GM12878 (cell line): ENCODE data around the gene PRKCQ. TPM values are rescaled to one million over a fixed set of nuclear protein-coding genes. Genes with fewer than 3 reads are reported as not detected.

Experiments used
- ATAC-seq: fragments of 200-7000 bp; cut with Tn5 transposase; 3 replicates; pipeline ENCODE4 v1.9.1; 2020; ENCODE audit warnings: mild to moderate bottlenecking, moderate library complexity
- BruUV-seq: library from RNA; stranded (reverse); fragments of 400-500 nt; replicated peaks from 2 replicates; lab custom pipeline; 2021; lab: Mats Ljungman, UMichigan
- CTCF ChIA-PET: fragments of 300-600 bp; sonication (Branson Sonifier 250); formaldehyde crosslinking; extraction: SDS; loops from one replicate; lab custom pipeline; 2021; ENCODE audit warnings: inconsistent platforms; lab: Yijun Ruan, JAX
- POLR2A ChIA-PET: fragments of 350-600 bp; formaldehyde crosslinking; extraction: SDS; loops from one replicate; lab custom pipeline; 2021; ENCODE audit warnings: inconsistent platforms; lab: Charles Lee
- RAD21 ChIA-PET: fragments of 300-600 bp; sonication (Branson Sonifier 250); formaldehyde crosslinking; loops from one replicate; lab custom pipeline; 2023; ENCODE audit warnings: antibody characterized with exemption; ENCODE audit not compliant: unreplicated experiment; lab: Charles Lee
- SMC1A ChIA-PET: fragments of 300-600 bp; sonication (Branson Sonifier 250); formaldehyde crosslinking; loops from one replicate; lab custom pipeline; 2023; ENCODE audit not compliant: unreplicated experiment, uncharacterized antibody; lab: Charles Lee
- DNase-seq: peaks from one replicate; pipeline ENCODE4 v3.0.0-alpha.2; 2011; ENCODE audit warnings: low read depth, low spot score
- FAIRE-seq: peaks from 3 replicates; lab custom pipeline; 2011; peaks lifted over from hg19 to GRCh38; lab: Jason Lieb, UNC
- H2AFZ ChIP-seq: 2 replicates; pipeline ENCODE4 v1.6.0; 2011; ENCODE audit warnings: low read depth, low read length, control low read depth; ENCODE audit not compliant: control insufficient read depth
- H3K27ac ChIP-seq: 2 replicates; pipeline ENCODE4 v1.5.1; 2011; ENCODE audit warnings: control low read depth; ENCODE audit not compliant: control insufficient read depth, insufficient read depth
- H3K27me3 ChIP-seq, 2 experiments: replicated peaks in 1 of 2; 2 replicates each; pipeline versions ENCODE4 v1.6.0 to v1.6.1; 2011; ENCODE audit warnings: low read length in 1 of 2; ENCODE audit not compliant: control insufficient read depth in 2 of 2, insufficient read depth in 2 of 2
- H3K36me3 ChIP-seq, 2 experiments: 2 replicates each; pipeline ENCODE4 v1.5.1; 2011; ENCODE audit warnings: low read length in 1 of 2; ENCODE audit not compliant: control insufficient read depth in 2 of 2, insufficient read depth in 2 of 2
- H3K4me1 ChIP-seq: 2 replicates; pipeline ENCODE4 v1.6.1; 2011; ENCODE audit warnings: mild to moderate bottlenecking, low read length, moderate library complexity, mixed read lengths; ENCODE audit not compliant: control insufficient read depth, insufficient read depth
- H3K4me2 ChIP-seq: 2 replicates; pipeline ENCODE4 v1.6.0; 2011; ENCODE audit warnings: control low read depth; ENCODE audit not compliant: control insufficient read depth, insufficient read depth
- H3K4me3 ChIP-seq: fragments of 200-600 bp; sonication (generic); 2 replicates; pipeline ENCODE4 v1.5.1; 2016
- H3K79me2 ChIP-seq: 2 replicates; pipeline ENCODE4 v1.6.0; 2011; ENCODE audit warnings: low read length; ENCODE audit not compliant: control insufficient read depth, insufficient read depth
- H3K9ac ChIP-seq: 2 replicates; pipeline ENCODE4 v1.8.0; 2011; ENCODE audit warnings: low read length, control low read depth, mixed read lengths; ENCODE audit not compliant: control insufficient read depth, insufficient read depth
- H3K9me3 ChIP-seq: replicated peaks from 3 replicates; pipeline ENCODE4 v1.5.1; 2011; ENCODE audit warnings: mild to moderate bottlenecking, low read length; ENCODE audit not compliant: control insufficient read depth, insufficient read depth
- H4K20me1 ChIP-seq: 2 replicates; pipeline ENCODE4 v1.6.0; 2011; ENCODE audit not compliant: control insufficient read depth, insufficient read depth
- BMI1 ChIP-seq: fragments of 450-650 bp; IDR thresholded peaks from 2 replicates; pipeline ENCODE4 v1.6.1; 2016; ENCODE audit warnings: mild to moderate bottlenecking, moderate library complexity, borderline replicate concordance
- GABPA ChIP-seq: IDR thresholded peaks from 2 replicates; pipeline ENCODE4 v1.6.1; 2014; ENCODE audit warnings: antibody characterized with exemption, low read depth, mild to moderate bottlenecking, inconsistent platforms
- MTA3 ChIP-seq: IDR thresholded peaks from 2 replicates; pipeline ENCODE4 v1.6.1; 2012; ENCODE audit warnings: low read length, inconsistent platforms, borderline replicate concordance
- MYC ChIP-seq: IDR thresholded peaks from 2 replicates; pipeline ENCODE4 v1.6.1; 2011; ENCODE audit warnings: mild to moderate bottlenecking, low read length, moderate library complexity, inconsistent platforms; ENCODE audit not compliant: insufficient read depth, insufficient replicate concordance, insufficient read length, severe bottlenecking
- NFXL1 ChIP-seq: fragments of 450-650 bp; IDR thresholded peaks from 2 replicates; pipeline ENCODE4 v1.6.1; 2017; ENCODE audit warnings: antibody characterized with exemption, mild to moderate bottlenecking, borderline replicate concordance
- RFX5 ChIP-seq: IDR thresholded peaks from 2 replicates; pipeline ENCODE4 v1.6.1; 2011; ENCODE audit warnings: low read depth, low read length, improper control_type of control experiment
- SMARCA5 ChIP-seq: fragments of 450-650 bp; IDR thresholded peaks from 2 replicates; pipeline ENCODE4 v1.6.1; 2017; ENCODE audit warnings: mild to moderate bottlenecking
- SMC3 ChIP-seq: IDR thresholded peaks from 2 replicates; pipeline ENCODE4 v1.6.1; 2011; ENCODE audit warnings: low read length, improper control_type of control experiment, borderline replicate concordance
- SRF ChIP-seq, 2 experiments: IDR thresholded peaks; 2 replicates each; pipeline ENCODE4 v1.6.1; 2011; ENCODE audit warnings: low read depth in 2 of 2, low read length in 2 of 2, mild to moderate bottlenecking in 1 of 2, moderate library complexity in 1 of 2
- WGBS: methylation state at CpG from one replicate; pipeline ENCODE4 v1.1.6; 2016; ENCODE audit warnings: low lambda C conversion rate; ENCODE audit not compliant: insufficient replicate concordance, insufficient coverage; ENCODE audit errors: missing lambda C conversion rate; 5-methylcytosine and 5-hydroxymethylcytosine counted together
- in situ Hi-C: fragments of 300-500 bp; cut with MboI; formaldehyde crosslinking; loops from 9 replicates; pipeline ENCODE4 v1.14.3; 2018; ENCODE audit warnings: mixed read lengths
- intact Hi-C: fragments of 100-400 bp; cut with micrococcal nuclease; formaldehyde crosslinking; loops from one replicate; pipeline ENCODE4 v1.14.2; 2022; ENCODE audit not compliant: unreplicated experiment
- polyA plus RNA-seq, 11 experiments: library from polyadenylated mRNA; depleted of rRNA in 4 of 11; unstranded in 6 of 11; stranded (reverse) in 5 of 11; fragments of >200 nt; fragmentation: Nextera tagmentation in 4 of 11; fragmentation: Illumina TruSeq in 1 of 11; extraction: Ambion mirVana in 4 of 11; extraction: Trizol in 1 of 11; gene quantifications; 1 replicate in 1 of 11; 2 replicates in 10 of 11; pipeline versions ENCODE4 v1.2.1 to v1.2.3, GENCODE V29; 2011 to 2016; ENCODE audit warnings: inconsistent platforms in 2 of 11, missing spikeins in 2 of 11, low read depth in 1 of 11
- total RNA-seq, 4 experiments: library from RNA; depleted of rRNA in 3 of 4; stranded (reverse); fragments of >200 nt in 3 of 4; fragmentation: Illumina TruSeq in 1 of 4; extraction: Trizol in 1 of 4; gene quantifications; 2 replicates each; pipeline versions ENCODE4 v1.2.1 to v1.2.3, GENCODE V29; 2013 to 2021
- TF ChIP-seq, protein P1 (sequence below): IDR thresholded peaks from 2 replicates; pipeline ENCODE4 v1.6.1; 2012; ENCODE audit warnings: low read depth, low read length, improper control_type of control experiment
- TF ChIP-seq, protein P2 (sequence below): fragments of 450-650 bp; formaldehyde crosslinking; IDR thresholded peaks from 2 replicates; pipeline ENCODE4 v1.4.0; 2022; ENCODE audit warnings: mild to moderate bottlenecking, moderate library complexity
- TF ChIP-seq, protein P3 (sequence below): fragments of 150-350 bp; IDR thresholded peaks from 2 replicates; pipeline ENCODE4 v1.6.1; 2014; ENCODE audit warnings: mild to moderate bottlenecking, low read depth, low read length
- TF ChIP-seq, protein P4 (sequence below): IDR thresholded peaks from 2 replicates; pipeline ENCODE4 v1.6.1; 2011; ENCODE audit warnings: low read depth, mild to moderate bottlenecking, low read length, moderate library complexity, borderline replicate concordance; ENCODE audit errors: extremely low read depth

Gene PRKCQ
- total and polyA plus RNA-seq, 10 of the 15 experiments (the other 5 are each of a cell fraction or from before 2014, with no cell fraction given), result 0.26 to 8.9 (median 0.98) TPM

DNA sequence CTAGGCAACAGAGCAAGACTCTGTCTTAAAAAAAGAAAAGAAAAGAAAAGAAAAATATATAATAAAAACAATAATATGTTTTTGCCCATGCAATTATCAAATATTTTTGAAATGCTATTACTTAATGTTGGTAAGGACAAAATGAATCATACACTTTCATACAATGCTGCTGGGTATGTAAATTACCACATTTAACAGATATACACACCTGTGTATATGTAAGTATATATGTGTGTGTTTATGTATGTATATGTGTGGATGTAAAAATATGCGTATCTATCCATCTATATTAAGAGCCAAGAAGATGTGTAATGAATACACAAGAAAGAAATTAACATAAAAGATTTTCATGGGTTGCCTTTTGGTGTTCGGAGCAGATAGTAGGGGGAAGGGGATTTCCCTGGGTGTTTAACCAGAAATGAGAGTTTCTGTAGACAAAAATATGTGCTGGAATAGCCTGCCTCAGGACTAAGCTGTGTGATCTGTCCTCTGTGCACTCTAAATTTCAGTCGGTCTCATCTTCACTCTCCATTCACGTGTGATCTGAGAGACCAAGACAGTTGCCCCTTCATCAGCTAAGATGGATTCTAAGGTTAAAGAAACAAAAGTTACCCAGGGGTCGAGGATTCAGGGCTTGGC lies 61.2 kb downstream of the PRKCQ start:
- ATAC-seq (peak; percentile 74), DNase-seq (no peak), FAIRE-seq (no peak)
- intact Hi-C loops, result no loop called here
- H3K4me3 ChIP-seq, result no peak overlapping the region
- H2AFZ ChIP-seq, result no peak overlapping the region
- peaks cover 0 to 8% of the 10 kb centered on the region in 2 experiments; a peak in 1 of 4 replicates for H3K27me3 ChIP-seq
- ChIA-PET CTCF (interaction anchor here (1.1 to 2.4 kb wide), 4 partner anchors 25 to 73 kb away, joined by 4 to 8 read pairs (median 5); no protein-coding TSS in a partner anchor), POLR2A (interaction anchor here (0.6 to 1.3 kb wide), 4 partner anchors 41 to 65 kb away, joined by 3 to 6 read pairs (median 4); no protein-coding TSS in a partner anchor), SMC1A (interaction anchor here (1.0 to 4.9 kb wide), 9 partner anchors 11 to 144 kb away, joined by 3 to 22 read pairs (median 8); no protein-coding TSS in a partner anchor), RAD21 (interaction anchor here (1.1 to 1.8 kb wide), 2 partner anchors 26 to 27 kb away, joined by 3 to 5 read pairs; no protein-coding TSS in a partner anchor)
- no peaks in the 10 kb centered on the region for H3K4me1 ChIP-seq
- no peak overlapping the region for H3K4me2 ChIP-seq
- no peaks in the 10 kb centered on the region for H3K9me3 ChIP-seq
- no peaks in the 10 kb centered on the region for H3K36me3 ChIP-seq
- H3K27ac ChIP-seq, result no peak overlapping the region
- WGBS, result 0% methylated on average over 5 of the region's 5 CpGs
- no peaks in the 10 kb centered on the region for H4K20me1 ChIP-seq
- BruUV-seq, result no TSS peak
- H3K79me2 ChIP-seq, result no peaks in the 10 kb centered on the region
- in situ Hi-C loops, result no loop called here
- no peak overlapping the region for H3K9ac ChIP-seq
- TF ChIP-seq MTA3 (no peak), RFX5 (no peak), SMARCA5 (no peak), NFXL1 (no peak), GABPA (no peak), SRF (IDR thresholded peaks at IDR 0.05; ENCODE audit: low read depth in 2 of 2, low read length in 2 of 2) (no peak), SMC3 (no peak), MYC (no peak), BMI1 (no peak)
- TF ChIP-seq, protein P1, sequence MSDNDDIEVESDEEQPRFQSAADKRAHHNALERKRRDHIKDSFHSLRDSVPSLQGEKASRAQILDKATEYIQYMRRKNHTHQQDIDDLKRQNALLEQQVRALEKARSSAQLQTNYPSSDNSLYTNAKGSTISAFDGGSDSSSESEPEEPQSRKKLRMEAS, result no peak
- TF ChIP-seq, protein P2, sequence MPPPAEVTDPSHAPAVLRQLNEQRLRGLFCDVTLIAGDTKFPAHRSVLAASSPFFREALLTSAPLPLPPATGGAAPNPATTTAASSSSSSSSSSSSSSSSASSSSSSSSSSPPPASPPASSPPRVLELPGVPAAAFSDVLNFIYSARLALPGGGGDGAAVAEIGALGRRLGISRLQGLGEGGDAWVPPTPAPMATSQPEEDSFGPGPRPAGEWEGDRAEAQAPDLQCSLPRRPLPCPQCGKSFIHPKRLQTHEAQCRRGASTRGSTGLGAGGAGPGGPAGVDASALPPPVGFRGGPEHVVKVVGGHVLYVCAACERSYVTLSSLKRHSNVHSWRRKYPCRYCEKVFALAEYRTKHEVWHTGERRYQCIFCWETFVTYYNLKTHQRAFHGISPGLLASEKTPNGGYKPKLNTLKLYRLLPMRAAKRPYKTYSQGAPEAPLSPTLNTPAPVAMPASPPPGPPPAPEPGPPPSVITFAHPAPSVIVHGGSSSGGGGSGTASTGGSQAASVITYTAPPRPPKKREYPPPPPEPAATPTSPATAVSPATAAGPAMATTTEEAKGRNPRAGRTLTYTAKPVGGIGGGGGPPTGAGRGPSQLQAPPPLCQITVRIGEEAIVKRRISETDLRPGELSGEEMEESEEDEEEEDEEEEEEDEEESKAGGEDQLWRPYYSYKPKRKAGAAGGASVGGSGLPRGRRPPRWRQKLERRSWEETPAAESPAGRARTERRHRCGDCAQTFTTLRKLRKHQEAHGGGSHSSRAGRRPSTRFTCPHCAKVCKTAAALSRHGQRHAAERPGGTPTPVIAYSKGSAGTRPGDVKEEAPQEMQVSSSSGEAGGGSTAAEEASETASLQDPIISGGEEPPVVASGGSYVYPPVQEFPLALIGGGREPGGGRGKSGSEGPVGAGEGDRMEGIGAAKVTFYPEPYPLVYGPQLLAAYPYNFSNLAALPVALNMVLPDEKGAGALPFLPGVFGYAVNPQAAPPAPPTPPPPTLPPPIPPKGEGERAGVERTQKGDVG (CRISPR knock-in tag), result no peak
- TF ChIP-seq, protein P3, sequence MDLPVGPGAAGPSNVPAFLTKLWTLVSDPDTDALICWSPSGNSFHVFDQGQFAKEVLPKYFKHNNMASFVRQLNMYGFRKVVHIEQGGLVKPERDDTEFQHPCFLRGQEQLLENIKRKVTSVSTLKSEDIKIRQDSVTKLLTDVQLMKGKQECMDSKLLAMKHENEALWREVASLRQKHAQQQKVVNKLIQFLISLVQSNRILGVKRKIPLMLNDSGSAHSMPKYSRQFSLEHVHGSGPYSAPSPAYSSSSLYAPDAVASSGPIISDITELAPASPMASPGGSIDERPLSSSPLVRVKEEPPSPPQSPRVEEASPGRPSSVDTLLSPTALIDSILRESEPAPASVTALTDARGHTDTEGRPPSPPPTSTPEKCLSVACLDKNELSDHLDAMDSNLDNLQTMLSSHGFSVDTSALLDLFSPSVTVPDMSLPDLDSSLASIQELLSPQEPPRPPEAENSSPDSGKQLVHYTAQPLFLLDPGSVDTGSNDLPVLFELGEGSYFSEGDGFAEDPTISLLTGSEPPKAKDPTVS, result no peak
- TF ChIP-seq, protein P4, sequence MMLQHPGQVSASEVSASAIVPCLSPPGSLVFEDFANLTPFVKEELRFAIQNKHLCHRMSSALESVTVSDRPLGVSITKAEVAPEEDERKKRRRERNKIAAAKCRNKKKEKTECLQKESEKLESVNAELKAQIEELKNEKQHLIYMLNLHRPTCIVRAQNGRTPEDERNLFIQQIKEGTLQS, result no peak
